Hepatocyte (in vitro differentiated cells): Measurements from ENCODE around the gene PRDM11. TPM values are rescaled to one million over a fixed set of nuclear protein-coding genes. Genes with fewer than 3 reads are reported as not detected.
"Not testable (repeated sequence)": the region's sequence is repeated elsewhere in the genome, so short reads cannot be mapped to it uniquely, and the experiment has no call there.

Experiments
- DNase-seq: peaks from one replicate; pipeline ENCODE4 v3.0.0-alpha.2; 2016; ENCODE audit warnings: low spot score
- H2AFZ ChIP-seq: fragments of 200-600 bp; sonication (generic); 2 replicates; pipeline ENCODE4 v1.6.0; 2016; ENCODE audit warnings: antibody characterized with exemption, mild to moderate bottlenecking
- H3K27ac ChIP-seq: fragments of 200-600 bp; sonication (generic); 2 replicates; pipeline ENCODE4 v1.5.1; 2016; ENCODE audit warnings: mild to moderate bottlenecking
- H3K27me3 ChIP-seq: fragments of 200-600 bp; sonication (generic); 2 replicates; pipeline ENCODE4 v1.6.1; 2016
- H3K36me3 ChIP-seq: fragments of 200-600 bp; sonication (generic); replicated peaks from 2 replicates; pipeline ENCODE4 v1.5.1; 2016; ENCODE audit warnings: low read depth; ENCODE audit not compliant: insufficient read depth
- H3K4me1 ChIP-seq: fragments of 200-600 bp; sonication (generic); 2 replicates; pipeline ENCODE4 v1.5.1; 2016; ENCODE audit warnings: mild to moderate bottlenecking, moderate library complexity; ENCODE audit not compliant: insufficient read depth
- H3K4me2 ChIP-seq: fragments of 200-600 bp; sonication (generic); 2 replicates; pipeline ENCODE4 v1.6.0; 2016
- H3K4me3 ChIP-seq: fragments of 200-600 bp; sonication (generic); 2 replicates; pipeline ENCODE4 v1.5.1; 2016; ENCODE audit warnings: mild to moderate bottlenecking
- H3K79me2 ChIP-seq: fragments of 200-600 bp; sonication (generic); 2 replicates; pipeline ENCODE4 v1.6.0; 2017; ENCODE audit warnings: mild to moderate bottlenecking
- H3K9me2 ChIP-seq: fragments of 200-600 bp; sonication (generic); replicated peaks from 2 replicates; pipeline ENCODE4 v1.6.0; 2017; ENCODE audit warnings: mild to moderate bottlenecking; ENCODE audit not compliant: insufficient read depth
- H3K9me3 ChIP-seq: fragments of 200-600 bp; sonication (generic); 2 replicates; pipeline ENCODE4 v1.5.1; 2016; ENCODE audit warnings: low read depth, mild to moderate bottlenecking
- H4K20me1 ChIP-seq: fragments of 200-600 bp; sonication (generic); 2 replicates; pipeline ENCODE4 v1.6.0; 2016; ENCODE audit warnings: mild to moderate bottlenecking; ENCODE audit not compliant: insufficient read depth, poor library complexity, severe bottlenecking
- EZH2 ChIP-seq: fragments of 200-600 bp; sonication (generic); IDR thresholded peaks from 2 replicates; pipeline ENCODE4 v1.6.1; 2016; ENCODE audit warnings: antibody characterized with exemption, mild to moderate bottlenecking, borderline replicate concordance
- EZH2phosphoT487 ChIP-seq: fragments of 200-600 bp; sonication (generic); IDR thresholded peaks from one replicate; pipeline ENCODE4 v1.6.1; 2018; ENCODE audit warnings: antibody characterized with exemption, mild to moderate bottlenecking, low read depth, moderate library complexity; ENCODE audit not compliant: unreplicated experiment, severe bottlenecking
- WGBS: methylation state at CpG from one replicate; pipeline ENCODE4 v1.1.6; 2016; ENCODE audit warnings: low lambda C conversion rate; ENCODE audit errors: missing lambda C conversion rate; 5-methylcytosine and 5-hydroxymethylcytosine counted together
- polyA plus RNA-seq: library from polyadenylated mRNA; unstranded; fragments of >200 nt; fragmentation: Nextera tagmentation; extraction: Ambion mirVana; gene quantifications from 2 replicates; pipeline ENCODE4 v1.2.1, GENCODE V29; 2016
- total RNA-seq: library from RNA; depleted of rRNA; stranded (reverse); fragments of >200 nt; gene quantifications from 2 replicates; pipeline ENCODE4 v1.2.3, GENCODE V29; 2014
- TF ChIP-seq, protein P1 (sequence below): fragments of 200-600 bp; sonication (generic); IDR thresholded peaks from 2 replicates; pipeline ENCODE4 v1.5.1; 2016; ENCODE audit warnings: antibody characterized with exemption, mild to moderate bottlenecking; ENCODE audit not compliant: poor library complexity

The PRDM11 gene
- total and polyA plus RNA-seq, 2 experiments from 2014 or later, result 11.2 to 15.0 TPM

DNA sequence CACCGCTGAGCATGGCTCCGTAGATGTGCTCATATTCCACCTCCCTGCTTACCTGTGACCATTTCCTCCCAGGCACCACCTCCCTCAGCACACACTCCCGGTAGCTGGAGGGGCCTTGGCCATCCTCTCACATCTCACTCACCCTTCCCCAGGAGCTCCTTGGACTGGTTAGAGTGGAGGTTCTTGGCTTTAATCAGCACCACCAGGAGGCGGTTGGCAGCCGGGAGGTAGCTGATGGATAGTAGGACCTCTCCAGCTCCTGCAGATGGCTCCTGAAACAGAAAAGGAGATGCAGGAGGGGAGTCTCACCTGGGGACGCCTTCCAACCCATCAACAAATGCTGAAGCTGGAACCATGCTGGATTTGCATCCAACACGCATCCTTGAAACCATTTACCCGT is 99.8 kb downstream of the PRDM11 start:
- peaks cover 4% of the 10 kb centered on the region for H3K4me1 ChIP-seq
- no peaks in the 10 kb centered on the region for H3K9me2 ChIP-seq
- no peaks in the 10 kb centered on the region for H3K27me3 ChIP-seq
- WGBS, result 94% methylated on average over 8 of the region's 8 CpGs
- no peaks in the 10 kb centered on the region for H3K36me3 ChIP-seq
- no peak overlapping the region for H2AFZ ChIP-seq
- no peaks in the 10 kb centered on the region for H4K20me1 ChIP-seq
- TF ChIP-seq EZH2, result no peak
- TF ChIP-seq EZH2phosphoT487, result no peak
- TF ChIP-seq, protein P1, sequence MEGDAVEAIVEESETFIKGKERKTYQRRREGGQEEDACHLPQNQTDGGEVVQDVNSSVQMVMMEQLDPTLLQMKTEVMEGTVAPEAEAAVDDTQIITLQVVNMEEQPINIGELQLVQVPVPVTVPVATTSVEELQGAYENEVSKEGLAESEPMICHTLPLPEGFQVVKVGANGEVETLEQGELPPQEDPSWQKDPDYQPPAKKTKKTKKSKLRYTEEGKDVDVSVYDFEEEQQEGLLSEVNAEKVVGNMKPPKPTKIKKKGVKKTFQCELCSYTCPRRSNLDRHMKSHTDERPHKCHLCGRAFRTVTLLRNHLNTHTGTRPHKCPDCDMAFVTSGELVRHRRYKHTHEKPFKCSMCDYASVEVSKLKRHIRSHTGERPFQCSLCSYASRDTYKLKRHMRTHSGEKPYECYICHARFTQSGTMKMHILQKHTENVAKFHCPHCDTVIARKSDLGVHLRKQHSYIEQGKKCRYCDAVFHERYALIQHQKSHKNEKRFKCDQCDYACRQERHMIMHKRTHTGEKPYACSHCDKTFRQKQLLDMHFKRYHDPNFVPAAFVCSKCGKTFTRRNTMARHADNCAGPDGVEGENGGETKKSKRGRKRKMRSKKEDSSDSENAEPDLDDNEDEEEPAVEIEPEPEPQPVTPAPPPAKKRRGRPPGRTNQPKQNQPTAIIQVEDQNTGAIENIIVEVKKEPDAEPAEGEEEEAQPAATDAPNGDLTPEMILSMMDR, result no peak
- no peaks in the 10 kb centered on the region for H3K79me2 ChIP-seq
- H3K27ac ChIP-seq, result no peak overlapping the region
- H3K9me3 ChIP-seq, result no peaks in the 10 kb centered on the region
- no peak overlapping the region for H3K4me2 ChIP-seq
- no peak overlapping the region for H3K4me3 ChIP-seq
- DNase-seq, result no peak

DNA sequence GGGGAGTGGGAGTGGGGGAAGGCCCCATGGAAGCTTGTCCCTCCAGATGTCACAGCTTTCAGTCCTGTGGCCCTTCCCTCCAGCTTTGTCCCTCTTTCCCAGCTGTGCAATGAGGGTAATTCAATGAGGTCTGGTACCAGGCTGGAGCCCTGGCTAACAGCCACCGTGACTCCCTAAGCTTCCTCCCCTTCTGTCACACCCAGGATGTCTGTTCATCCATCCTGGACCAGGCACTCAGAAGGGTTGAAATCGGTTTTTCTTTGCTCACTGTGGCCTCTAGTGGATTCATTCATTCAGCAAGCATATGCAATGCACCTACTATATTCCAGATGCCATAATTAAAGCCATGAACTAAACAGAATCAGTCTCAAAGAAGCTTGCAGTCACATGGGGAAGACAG is 101.0 kb downstream of the PRDM11 start:
- no peaks in the 10 kb centered on the region for H3K27me3 ChIP-seq
- H3K4me3 ChIP-seq, result no peak overlapping the region
- no peak overlapping the region for H2AFZ ChIP-seq
- H3K36me3 ChIP-seq, result no peaks in the 10 kb centered on the region
- no peaks in the 10 kb centered on the region for H4K20me1 ChIP-seq
- 56% methylated on average over 2 of the region's 2 CpGs for WGBS
- no peaks in the 10 kb centered on the region for H3K79me2 ChIP-seq
- no peak for DNase-seq
- no peaks in the 10 kb centered on the region for H3K9me2 ChIP-seq
- peaks cover 4% of the 10 kb centered on the region for H3K4me1 ChIP-seq
- no peak for TF ChIP-seq EZH2
- no peak for TF ChIP-seq EZH2phosphoT487
- TF ChIP-seq, protein P1, result no peak
- H3K4me2 ChIP-seq, result no peak overlapping the region
- H3K9me3 ChIP-seq, result no peaks in the 10 kb centered on the region
- no peak overlapping the region for H3K27ac ChIP-seq

DNA sequence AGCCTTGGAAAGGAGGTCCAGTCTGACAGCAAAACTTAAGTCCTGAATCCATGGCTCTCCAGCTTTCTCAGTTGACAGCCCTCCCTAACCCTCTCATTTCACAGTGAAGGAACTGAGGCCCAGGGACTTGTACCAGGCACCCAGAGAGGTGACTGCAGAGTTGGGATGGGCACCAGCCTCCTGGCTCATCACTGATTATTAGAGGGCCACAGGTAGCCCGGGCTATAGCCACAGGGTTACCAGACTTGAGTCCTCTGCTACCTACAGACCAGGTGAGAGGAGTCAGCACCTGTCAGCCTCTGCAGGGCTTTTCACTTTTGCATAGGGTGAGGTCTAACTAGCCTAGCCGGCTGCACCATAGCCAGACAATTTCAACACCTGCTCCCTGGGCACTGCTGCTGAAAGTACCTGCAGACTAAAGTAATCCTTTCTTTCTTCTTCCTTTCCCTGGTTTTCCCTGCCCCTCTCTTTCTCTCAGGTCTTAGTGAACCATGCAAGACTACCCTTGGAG is 102.1 kb downstream of the PRDM11 start:
- no peak overlapping the region for H2AFZ ChIP-seq
- H3K27me3 ChIP-seq, result no peaks in the 10 kb centered on the region
- no peak for TF ChIP-seq EZH2phosphoT487
- TF ChIP-seq, protein P1, result no peak
- TF ChIP-seq EZH2, result no peak
- no peak overlapping the region for H3K27ac ChIP-seq
- H3K79me2 ChIP-seq, result no peaks in the 10 kb centered on the region
- H3K4me1 ChIP-seq, result peaks cover 4% of the 10 kb centered on the region
- no peak overlapping the region for H3K4me3 ChIP-seq
- DNase-seq, result no peak
- 96% methylated on average over 2 of the region's 2 CpGs for WGBS
- H3K4me2 ChIP-seq, result no peak overlapping the region
- no peaks in the 10 kb centered on the region for H4K20me1 ChIP-seq
- H3K9me2 ChIP-seq, result no peaks in the 10 kb centered on the region
- H3K9me3 ChIP-seq, result no peaks in the 10 kb centered on the region
- H3K36me3 ChIP-seq, result no peaks in the 10 kb centered on the region

DNA sequence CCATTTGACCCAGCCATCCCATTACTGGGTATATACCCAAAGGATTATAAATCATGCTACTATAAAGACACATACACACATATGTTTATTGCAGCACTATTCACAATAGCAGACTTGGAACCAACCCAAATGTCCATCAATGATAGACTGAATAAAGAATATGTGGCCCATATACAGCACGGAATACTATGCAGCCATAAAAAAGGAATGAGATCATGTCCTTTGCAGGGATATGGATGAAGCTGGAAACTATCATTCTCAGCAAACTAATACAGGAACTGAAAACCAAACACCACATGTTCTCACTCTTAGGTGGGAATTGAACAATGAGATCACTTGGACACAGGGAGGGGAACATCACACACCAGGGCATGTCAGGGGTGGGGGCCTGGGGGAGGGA is 102.9 kb downstream of the PRDM11 start:
- H3K4me3 ChIP-seq, H3K27ac ChIP-seq, H2AFZ ChIP-seq, H3K79me2 ChIP-seq, DNase-seq, H3K4me1 ChIP-seq, H3K27me3 ChIP-seq, H4K20me1 ChIP-seq, H3K36me3 ChIP-seq, H3K9me2 ChIP-seq, H3K4me2 ChIP-seq, H3K9me3 ChIP-seq: not testable (repeated sequence)
- WGBS, result 92% methylated on average over 1 of the region's 1 CpG
